ENCODE measurements around the gene SOX9. TPM values are rescaled to one million over a fixed set of nuclear protein-coding genes. Genes with fewer than 3 reads are reported as not detected.

The SOX9 gene
- total and polyA plus RNA-seq, 8 donors = 5.8 to 69.5 (median 16.8) TPM

- intact Hi-C loops (cut with DNase I; ENCODE audit: low total_unique reads) = no loop called here
- peaks cover 2 to 32% (median 8%) of the 10 kb centered on the region in 3 donors for H3K27me3 ChIP-seq
- TF ChIP-seq POLR2AphosphoS5 (IDR thresholded peaks at IDR 0.05) = peak in 2 of 3 donors; percentile 15 to 65
- no peak for TF ChIP-seq EP300 (IDR thresholded peaks at IDR 0.05)
Measured at GRCh38 chr17:72126575-72127486, 6.0 kb downstream of the SOX9 start.

GRCh38 chr17:72128039-72128438 lies 7.2 kb downstream of the SOX9 start:
- H3K27ac ChIP-seq = peak overlapping the region in 2 of 5 donors; percentile 72 to 89
- TF ChIP-seq POLR2AphosphoS5 (IDR thresholded peaks at IDR 0.05) (no peak), EP300 (IDR thresholded peaks at IDR 0.05) (no peak), POLR2A (IDR thresholded peaks at IDR 0.05) (no peak)
- TF ChIP-seq, protein P1, sequence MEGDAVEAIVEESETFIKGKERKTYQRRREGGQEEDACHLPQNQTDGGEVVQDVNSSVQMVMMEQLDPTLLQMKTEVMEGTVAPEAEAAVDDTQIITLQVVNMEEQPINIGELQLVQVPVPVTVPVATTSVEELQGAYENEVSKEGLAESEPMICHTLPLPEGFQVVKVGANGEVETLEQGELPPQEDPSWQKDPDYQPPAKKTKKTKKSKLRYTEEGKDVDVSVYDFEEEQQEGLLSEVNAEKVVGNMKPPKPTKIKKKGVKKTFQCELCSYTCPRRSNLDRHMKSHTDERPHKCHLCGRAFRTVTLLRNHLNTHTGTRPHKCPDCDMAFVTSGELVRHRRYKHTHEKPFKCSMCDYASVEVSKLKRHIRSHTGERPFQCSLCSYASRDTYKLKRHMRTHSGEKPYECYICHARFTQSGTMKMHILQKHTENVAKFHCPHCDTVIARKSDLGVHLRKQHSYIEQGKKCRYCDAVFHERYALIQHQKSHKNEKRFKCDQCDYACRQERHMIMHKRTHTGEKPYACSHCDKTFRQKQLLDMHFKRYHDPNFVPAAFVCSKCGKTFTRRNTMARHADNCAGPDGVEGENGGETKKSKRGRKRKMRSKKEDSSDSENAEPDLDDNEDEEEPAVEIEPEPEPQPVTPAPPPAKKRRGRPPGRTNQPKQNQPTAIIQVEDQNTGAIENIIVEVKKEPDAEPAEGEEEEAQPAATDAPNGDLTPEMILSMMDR (IDR thresholded peaks at IDR 0.05) = no peak
- H3K4me1 ChIP-seq = peaks cover 5 to 24% (median 16%) of the 10 kb centered on the region in 4 donors
- peaks cover 0 to 25% (median 5%) of the 10 kb centered on the region in 3 donors for H3K27me3 ChIP-seq
- 58 to 74% (median 72%) methylated on average over 3 of the region's 3 CpGs for WGBS, 5 donors
- DNase-seq = no peak
- no peaks in the 10 kb centered on the region for H3K9me3 ChIP-seq
- H3K4me3 ChIP-seq = no peak overlapping the region
- H3K36me3 ChIP-seq = peaks cover 0 to 6% (median 0%) of the 10 kb centered on the region in 4 donors
- intact Hi-C loops (cut with DNase I; ENCODE audit: low total_unique reads) = no loop called here

More at GRCh38 chr17:72126575-72127486, 6.0 kb downstream of the SOX9 start:
- DNase-seq = peak; percentile 61 to 64
- 29 to 44% (median 34%) methylated on average over 8 of the region's 8 CpGs for WGBS, 5 donors
- H3K4me1 ChIP-seq = peaks cover 15 to 36% (median 28%) of the 10 kb centered on the region in 4 donors
- H3K27ac ChIP-seq = peak overlapping the region; percentile 59 to 89 (median 60)
- peaks cover 0 to 6% (median 0%) of the 10 kb centered on the region in 4 donors for H3K36me3 ChIP-seq
- H3K4me3 ChIP-seq = no peak overlapping the region
- H3K9me3 ChIP-seq = no peaks in the 10 kb centered on the region

DNA sequence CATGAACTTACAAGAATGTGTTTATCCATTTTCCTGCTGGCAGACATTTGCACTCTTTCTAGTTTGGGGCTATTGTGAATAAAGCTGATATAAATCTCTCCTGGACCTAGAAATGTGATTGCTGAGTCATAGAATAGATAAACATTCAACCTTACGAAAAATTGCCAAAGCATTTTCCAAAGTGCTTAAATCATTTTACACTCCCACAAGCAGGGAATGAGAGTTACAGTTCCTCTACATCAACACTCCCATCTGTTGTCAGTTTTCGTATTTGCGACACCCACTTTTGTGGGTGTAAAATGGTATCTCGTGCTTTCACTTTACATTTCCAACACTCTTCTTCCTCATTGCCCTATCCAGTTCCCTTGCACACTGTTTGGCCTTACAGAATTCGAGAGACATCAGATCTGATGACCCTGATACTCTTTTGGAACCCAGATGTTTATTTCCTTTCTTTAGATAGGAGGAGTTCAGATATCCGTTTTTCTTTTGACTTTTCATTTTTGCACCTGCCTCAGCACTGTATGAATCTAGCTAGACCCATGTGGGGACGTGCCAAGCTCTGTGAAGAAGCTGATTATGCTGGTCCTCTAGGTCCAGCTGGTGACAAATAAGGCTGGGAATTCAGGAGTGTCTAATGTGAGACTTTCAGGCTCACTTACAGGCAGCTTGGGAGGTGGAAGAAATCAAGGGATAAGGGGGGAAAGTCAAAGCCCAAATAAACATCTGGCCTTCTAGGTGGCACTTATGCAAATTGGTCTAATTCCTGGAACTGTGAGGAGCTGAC lies 14.0 kb downstream of the SOX9 start:
- no peak overlapping the region for H3K4me3 ChIP-seq
- H3K9me3 ChIP-seq = no peaks in the 10 kb centered on the region
- H3K27me3 ChIP-seq = peaks cover 0 to 5% (median 0%) of the 10 kb centered on the region in 3 donors
- no peaks in the 10 kb centered on the region for H3K36me3 ChIP-seq
- intact Hi-C loops (cut with DNase I; ENCODE audit: low total_unique reads) = no loop called here
- WGBS, 5 donors = 29 to 49% (median 37%) methylated on average over 7 of the region's 7 CpGs
- TF ChIP-seq POLR2AphosphoS5 (IDR thresholded peaks at IDR 0.05) = no peak
- TF ChIP-seq EP300 (IDR thresholded peaks at IDR 0.05) = no peak
- TF ChIP-seq, protein P1 (IDR thresholded peaks at IDR 0.05) = no peak
- no peak for TF ChIP-seq POLR2A (IDR thresholded peaks at IDR 0.05)
- H3K4me1 ChIP-seq = peaks cover 0 to 21% (median 5%) of the 10 kb centered on the region in 4 donors
- H3K27ac ChIP-seq = no peak overlapping the region
- no peak for DNase-seq

- 86 to 94% (median 90%) methylated on average over 5 of the region's 5 CpGs for WGBS, 5 donors
- no peaks in the 10 kb centered on the region for H3K9me3 ChIP-seq
- H3K36me3 ChIP-seq = no peaks in the 10 kb centered on the region
- no peak for DNase-seq
- H3K27ac ChIP-seq = no peak overlapping the region
- no peak overlapping the region for H3K4me3 ChIP-seq
- no peak for TF ChIP-seq POLR2A (IDR thresholded peaks at IDR 0.05)
- TF ChIP-seq, protein P1 (IDR thresholded peaks at IDR 0.05) = no peak
- no peak for TF ChIP-seq EP300 (IDR thresholded peaks at IDR 0.05)
- no peak for TF ChIP-seq POLR2AphosphoS5 (IDR thresholded peaks at IDR 0.05)
- H3K4me1 ChIP-seq = peaks cover 0 to 21% (median 5%) of the 10 kb centered on the region in 4 donors
- intact Hi-C loops (cut with DNase I; ENCODE audit: low total_unique reads) = no loop called here
- peaks cover 0 to 5% (median 0%) of the 10 kb centered on the region in 3 donors for H3K27me3 ChIP-seq
Measured at GRCh38 chr17:72135546-72136325, 14.9 kb downstream of the SOX9 start.
